HK-2 (cell line): ENCODE data around the gene DCTN1.

Experiments used
- DNase-seq: peaks from one replicate; pipeline ENCODE4 v3.0.0-alpha.2; 2018; ENCODE audit not compliant: unreplicated experiment

The DCTN1 gene

DNA sequence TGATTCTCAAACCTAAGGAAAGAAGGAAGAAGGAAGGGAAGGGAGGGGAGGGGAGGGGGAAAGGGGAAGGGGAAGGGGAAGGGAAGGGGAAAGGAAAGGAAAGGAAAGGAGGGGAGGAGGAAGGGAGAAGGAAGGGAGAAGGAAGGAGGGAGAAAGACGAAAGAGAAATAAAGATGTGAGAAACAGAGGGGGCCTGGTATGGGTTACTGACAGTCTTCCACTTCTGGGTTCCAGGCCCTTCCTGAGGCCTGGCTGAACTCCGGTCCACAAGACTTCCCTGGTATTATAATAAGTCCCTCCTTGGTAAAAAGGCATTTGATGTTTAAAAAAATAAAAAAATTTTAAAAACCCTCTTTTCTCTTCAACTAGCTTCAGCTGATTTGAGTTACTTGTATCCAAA is 54.3 kb downstream of the DCTN1 start:
- DNase-seq: no peak

DNA sequence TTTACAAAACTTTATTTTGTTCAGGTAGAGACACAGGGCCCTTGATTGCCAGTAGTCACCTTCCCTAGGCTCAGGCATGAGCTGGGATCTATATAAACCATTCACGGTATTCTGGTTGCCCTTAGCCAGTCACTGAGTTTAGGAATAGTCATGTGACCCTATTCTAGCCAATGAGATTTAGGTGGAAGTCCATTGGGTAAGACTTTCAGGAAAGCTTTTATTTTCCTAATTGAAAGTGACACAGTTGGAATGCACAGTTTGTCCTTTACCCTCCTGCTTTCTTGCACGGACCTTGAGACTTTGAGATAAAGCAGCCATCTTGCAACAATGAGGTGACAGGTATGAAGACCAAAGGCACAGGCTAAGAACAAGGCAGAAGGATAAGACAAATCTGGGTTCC is 58.4 kb downstream of the DCTN1 start:
- no peak for DNase-seq

DNA sequence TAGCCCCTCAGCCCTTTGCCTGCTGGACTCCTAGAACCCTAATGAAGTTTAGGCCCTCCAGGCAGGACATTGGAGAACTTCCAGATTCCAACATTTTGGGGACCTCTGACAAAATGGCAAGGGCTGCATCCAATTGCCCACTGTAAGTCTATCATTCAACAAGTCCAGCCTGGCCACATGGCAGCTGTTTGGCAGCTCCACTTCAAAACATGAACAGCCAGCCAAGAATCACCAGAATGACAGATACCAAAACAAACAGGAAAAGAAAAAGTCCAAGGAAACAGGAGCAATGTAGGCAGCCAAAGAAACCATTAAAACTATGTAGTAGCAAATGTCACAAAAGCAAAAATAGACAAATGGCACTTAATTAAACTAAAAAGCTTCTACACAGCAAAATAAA is 62.4 kb downstream of the DCTN1 start:
- no peak for DNase-seq

DNA sequence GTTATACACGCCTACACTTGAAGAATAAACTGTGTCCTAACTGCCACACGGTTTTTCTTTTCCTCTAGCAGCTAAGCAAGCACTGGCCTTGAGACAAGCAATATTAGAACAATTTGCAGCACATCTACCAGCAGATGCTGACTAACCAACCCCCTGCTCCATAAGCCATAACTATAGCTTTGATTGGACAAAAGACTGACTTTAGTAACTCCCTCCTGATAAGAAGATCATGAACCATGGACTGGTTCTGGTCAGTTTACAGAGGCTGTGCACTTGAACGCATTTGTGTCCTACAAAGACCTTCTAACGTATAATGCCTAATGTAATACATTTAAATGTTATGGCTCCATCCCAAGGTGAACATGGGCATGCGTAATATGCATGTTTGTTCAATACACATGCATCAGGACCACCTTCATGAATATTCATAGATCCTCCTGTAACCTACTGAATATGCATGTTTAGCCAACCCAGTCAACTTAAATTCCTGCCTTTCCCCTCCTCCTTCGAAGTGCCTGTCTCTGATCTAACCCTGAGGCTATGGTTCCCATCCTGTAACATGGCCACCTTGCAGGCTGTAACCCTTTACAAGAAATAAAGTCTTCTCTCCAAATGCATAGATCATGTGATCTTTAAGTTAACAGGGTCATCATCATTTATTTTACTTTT is 63.4 kb downstream of the DCTN1 start:
- DNase-seq: no peak

DNA sequence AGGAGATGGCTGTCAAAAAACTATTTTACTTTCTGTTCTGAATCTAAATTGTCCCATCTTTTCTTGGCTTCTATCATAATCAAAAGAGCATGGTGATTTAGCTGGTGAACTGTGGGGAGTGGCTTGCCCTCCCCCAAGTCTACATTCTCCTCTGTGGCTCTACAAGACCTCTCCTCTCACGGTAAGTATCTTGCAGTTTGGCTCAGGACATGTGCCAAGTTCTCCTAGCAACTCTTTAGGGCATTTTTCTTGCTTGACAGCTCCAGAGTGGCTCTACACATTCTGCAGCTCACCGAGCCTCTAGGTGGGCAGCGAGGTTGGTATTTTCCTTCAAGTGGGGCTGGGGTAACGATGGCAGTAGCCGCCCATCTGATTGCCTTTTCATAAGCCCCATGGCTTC is 66.0 kb downstream of the DCTN1 start:
- no peak for DNase-seq

DNA sequence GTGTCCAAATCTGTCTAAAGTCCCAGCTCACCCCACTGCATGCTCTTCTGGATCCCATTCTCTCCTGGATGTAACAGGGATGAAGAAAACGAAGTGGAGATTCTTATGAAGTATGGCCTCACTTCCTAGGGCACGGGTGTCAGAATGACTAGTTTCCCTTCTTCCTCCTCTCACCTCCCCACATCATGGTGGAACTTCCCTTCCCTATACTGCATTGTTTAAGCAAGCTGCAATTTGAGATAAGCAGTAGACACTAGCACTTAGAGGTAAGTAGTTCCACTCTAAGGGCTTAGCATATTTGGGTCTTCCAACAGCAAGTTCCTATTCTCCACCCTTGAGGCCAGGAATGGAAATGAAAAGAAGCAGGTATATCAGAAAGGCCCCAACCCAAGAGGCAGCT is 66.6 kb downstream of the DCTN1 start:
- DNase-seq: no peak

DNA sequence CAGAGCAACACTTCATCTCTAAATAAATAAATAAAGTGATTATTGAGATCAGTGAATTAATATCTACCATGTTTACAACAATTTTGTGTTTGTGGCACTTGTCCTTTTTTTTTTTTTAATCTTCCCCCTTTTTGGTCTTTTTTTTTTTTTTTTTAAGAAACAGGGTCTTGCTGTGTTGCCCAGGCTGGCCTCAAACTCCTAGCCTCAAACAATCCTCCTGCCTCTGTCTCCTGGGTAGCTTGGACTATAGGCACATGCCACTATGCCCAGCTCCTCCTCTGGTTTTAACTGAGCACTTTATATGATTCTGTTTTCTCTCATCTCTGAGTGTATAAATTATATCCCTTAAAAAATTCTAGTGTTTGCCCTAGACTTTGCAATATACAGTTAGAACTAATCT is 67.2 kb downstream of the DCTN1 start:
- DNase-seq: no peak
